Retina (tissue), 1 donor: Measurements from ENCODE around the gene RNF212B.
"Not testable (repeated sequence)": the region's sequence is repeated elsewhere in the genome, so short reads cannot be mapped to it uniquely, and the experiment has no call there.

Experiments used
- DNase-seq: peaks from one replicate; pipeline ENCODE4 v3.0.0-alpha.2; 2016

Gene RNF212B

DNA sequence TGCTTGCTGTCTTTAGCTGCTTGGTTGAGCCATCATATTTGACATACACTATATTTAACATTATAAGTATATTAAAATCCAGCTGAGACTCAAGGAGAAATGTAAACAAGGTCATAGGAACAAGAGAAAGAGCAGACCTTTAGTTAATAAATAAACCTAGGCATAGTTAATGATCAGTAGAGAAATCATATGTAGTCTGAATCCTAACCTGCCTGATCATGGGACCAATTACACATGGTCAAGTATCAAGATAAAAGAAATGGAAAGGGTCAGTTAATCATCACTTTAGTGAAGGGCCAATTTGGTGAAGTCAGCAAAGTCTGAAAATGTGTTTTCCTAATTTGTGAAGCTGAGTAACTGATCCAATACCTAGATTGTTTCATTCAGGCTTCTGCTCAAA is 7.5 kb downstream of the RNF212B start:
- no peak for DNase-seq

GRCh38 chr14:23248601-23249000 is 10.9 kb downstream of the RNF212B start:
- DNase-seq = no peak

GRCh38 chr14:23249824-23250223 is 12.1 kb downstream of the RNF212B start:
- no peak for DNase-seq

DNA sequence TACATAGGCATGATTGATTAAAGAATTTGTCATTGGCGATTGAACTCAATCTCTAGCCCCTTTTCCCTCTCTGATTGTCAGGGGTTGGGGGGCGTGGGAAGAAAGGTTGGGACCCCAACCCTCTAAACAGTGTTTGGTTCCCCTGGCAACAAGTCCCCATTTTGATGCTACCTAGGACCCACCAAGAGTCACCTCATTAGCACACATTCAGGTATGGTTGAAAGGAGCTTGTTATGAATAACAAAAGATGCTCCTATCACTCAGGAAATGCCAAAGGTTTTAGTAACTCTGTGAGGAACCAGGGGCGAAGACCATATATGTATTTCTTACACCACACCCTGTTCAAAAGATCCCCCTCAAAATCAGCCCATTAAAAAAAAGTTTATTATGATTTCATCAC is 14.3 kb downstream of the RNF212B start:
- no peak for DNase-seq

DNA sequence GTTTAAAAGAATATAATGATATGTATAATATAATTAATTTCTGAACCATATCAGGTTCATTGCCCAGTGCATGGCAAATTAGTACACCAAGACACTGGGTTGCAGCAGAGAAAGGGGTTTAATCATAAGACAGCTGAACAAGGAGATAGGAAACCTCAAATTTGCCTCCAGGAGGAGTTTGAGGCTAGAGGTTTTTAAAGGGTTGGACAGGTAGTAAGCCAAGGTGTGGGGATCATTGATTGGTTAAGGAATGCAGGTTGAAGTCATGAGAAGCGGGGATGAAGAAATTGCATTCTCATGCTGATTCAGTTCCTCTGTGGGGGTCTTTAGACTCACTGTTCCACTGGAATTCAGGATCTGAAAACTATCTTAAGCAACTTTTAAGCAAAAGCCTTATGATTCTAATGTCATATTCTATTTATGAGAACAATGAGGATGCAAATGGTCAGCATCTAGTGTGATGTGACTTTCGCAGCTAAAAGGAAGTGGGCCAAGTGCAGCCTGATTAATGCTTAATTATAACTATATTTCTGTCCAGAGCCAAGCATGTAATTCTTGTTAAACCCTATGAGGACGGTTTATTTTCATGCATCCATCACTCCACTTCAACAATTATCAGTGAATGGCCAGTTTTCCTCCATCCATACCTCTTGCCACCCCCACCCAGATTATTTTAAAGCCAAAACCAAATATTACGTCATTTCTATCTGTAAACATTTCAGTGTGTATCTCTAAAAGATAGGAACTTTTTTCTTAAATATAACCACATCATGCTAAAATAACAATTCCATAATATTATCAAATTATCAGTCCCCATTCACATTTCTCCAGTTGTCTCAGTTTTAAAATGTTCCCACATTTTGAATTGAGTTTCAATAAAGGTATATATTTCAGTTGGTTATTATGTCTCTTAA is 14.9 kb downstream of the RNF212B start:
- no peak for DNase-seq

- DNase-seq = no peak
These were observed 20.5 kb downstream of the RNF212B start for GRCh38 chr14:23258256-23258655.

GRCh38 chr14:23259426-23259825 is 21.7 kb downstream of the RNF212B start:
- no peak for DNase-seq

- DNase-seq = not testable (repeated sequence)
These were observed 23.1 kb downstream of the RNF212B start for GRCh38 chr14:23260849-23261248.

GRCh38 chr14:23269193-23269592 is 31.5 kb downstream of the RNF212B start:
- DNase-seq = no peak

- no peak for DNase-seq
These were observed 37.7 kb downstream of the RNF212B start for GRCh38 chr14:23275412-23275811.

DNA sequence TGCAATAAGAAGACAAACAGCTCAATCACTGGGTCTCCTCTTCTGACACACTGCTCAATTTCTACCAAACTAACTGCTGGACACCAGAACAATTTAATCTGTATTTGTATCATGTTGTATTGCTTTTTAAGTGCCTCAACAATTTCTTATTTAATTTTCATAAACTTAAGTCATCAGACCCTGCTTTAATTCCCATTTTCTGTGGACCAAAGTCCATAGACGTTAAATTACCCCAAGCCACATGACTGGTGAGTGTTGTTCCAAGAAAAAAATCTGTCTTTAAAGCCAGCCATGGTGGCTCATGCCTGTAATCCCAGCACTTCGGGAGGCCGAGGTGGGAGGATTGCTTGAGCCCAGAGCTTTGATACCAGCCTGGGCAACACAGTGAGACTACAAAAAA is 39.5 kb downstream of the RNF212B start:
- no peak for DNase-seq

DNA sequence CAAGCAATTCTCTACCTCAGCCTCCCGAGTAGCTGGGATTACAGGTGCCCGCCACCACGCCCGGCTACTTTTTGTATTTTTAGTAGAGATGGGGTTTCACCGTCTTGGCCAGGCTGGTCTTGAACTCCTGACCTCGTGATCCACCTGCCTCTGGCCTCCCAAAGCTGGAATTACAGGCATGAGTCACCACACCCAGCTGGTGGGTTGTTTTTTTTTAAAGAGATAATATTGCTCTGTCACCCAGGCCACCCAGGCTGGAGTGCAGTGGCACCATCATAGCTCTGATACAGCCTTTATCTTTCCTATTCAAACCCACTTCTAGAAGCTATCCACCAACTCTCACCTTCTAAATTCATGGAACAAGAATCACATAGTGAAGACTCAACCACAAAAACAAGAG is 40.2 kb downstream of the RNF212B start:
- DNase-seq = not testable (repeated sequence)

DNA sequence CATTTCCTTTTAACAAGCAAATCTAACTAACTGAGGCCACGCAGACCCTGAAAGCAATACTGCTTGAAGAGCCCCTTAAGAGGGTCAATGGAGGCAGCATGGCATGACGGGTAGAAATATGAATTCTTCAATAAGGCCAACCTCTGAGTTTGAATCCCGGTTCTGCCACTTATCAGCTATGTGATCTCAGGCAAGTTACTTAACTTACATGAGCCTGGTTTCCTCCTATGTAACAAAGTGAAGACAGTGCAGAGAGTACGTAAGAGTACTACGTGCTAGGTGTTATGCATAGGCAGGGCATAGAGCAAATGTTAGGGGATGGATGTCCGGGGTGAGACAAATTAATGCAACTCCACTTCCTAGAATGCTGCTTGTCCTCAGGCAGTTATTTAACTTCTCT is 43.5 kb downstream of the RNF212B start:
- DNase-seq = no peak

GRCh38 chr14:23284654-23285529 is 47.2 kb downstream of the RNF212B start:
- DNase-seq = no peak

GRCh38 chr14:23285530-23286019 is 47.8 kb downstream of the RNF212B start:
- no peak for DNase-seq

DNA sequence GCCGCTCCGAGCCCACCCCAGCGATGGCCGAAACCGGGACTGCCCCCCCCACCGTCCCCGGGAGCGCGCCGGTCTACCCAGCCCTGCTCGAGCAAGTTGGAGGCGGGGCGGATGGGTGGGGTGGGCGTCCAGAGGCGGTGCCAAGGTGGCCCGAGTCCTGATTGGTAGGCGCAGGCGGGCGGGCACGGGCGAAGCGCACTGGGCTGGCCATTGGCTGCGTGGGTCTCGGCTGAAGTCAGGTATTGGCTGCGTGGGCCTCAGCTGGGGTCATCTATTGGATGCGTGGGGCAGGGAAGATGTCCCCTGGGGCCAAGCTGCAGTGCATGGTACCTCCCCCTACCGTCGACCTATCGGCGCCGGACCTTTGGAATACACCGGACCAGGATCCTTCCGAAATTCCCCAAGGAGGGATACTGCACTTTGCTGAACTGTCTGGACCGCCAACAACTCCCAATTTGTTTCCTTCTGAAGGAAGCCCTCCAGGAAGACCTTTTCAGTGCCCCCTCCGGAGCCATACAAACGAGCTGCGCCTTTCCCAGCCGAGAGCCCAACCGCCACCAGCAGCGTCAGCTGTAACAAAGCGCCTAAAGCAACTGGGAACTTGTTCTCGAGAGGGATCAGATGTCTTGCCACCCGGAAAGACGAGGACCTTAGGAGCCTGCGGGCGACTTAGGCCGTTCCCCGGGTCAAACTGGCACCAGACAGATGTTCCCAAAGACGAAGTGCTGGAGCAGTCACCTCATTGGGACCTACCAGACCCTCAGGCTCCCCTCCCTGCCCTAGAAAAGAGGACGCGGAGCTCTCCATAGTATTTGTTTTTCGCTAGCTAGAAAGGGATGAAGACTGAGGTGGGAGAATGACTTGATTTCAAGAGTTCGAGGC is 48.5 kb downstream of the RNF212B start, which contains the start of gene HOMEZ:
Gene HOMEZ (minus strand): TSS at position 113 of the 882 bp plus-strand sequence. CDS start 180 bp downstream, outside the sequence.
- DNase-seq = peak; percentile 98

- DNase-seq = no peak
These were observed 49.3 kb downstream of the RNF212B start for GRCh38 chr14:23286902-23287479.

- peak; percentile 69 for DNase-seq
These were observed 57.2 kb downstream of the RNF212B start for GRCh38 chr14:23294734-23295561.

GRCh38 chr14:23296012-23296777 is 58.5 kb downstream of the RNF212B start:
- no peak for DNase-seq

GRCh38 chr14:23297096-23297495 is 59.4 kb downstream of the RNF212B start:
- DNase-seq = no peak
